GM23338 (cell line): ENCODE results near the gene SBF2. TPM values are rescaled to one million over a fixed set of nuclear protein-coding genes. Genes with fewer than 3 reads are reported as not detected.

ENCODE experiments used
- ATAC-seq: fragments of 200-7000 bp; cut with Tn5 transposase; 3 replicates; pipeline ENCODE4 v1.9.1; 2020
- DNase-seq: peaks from one replicate; pipeline ENCODE4 v3.0.0-alpha.2; 2015; ENCODE audit warnings: low spot score
- H2AFZ ChIP-seq: fragments of 200-600 bp; sonication (generic); 2 replicates; pipeline ENCODE4 v1.8.0; 2016; ENCODE audit warnings: antibody characterized with exemption, mild to moderate bottlenecking, moderate library complexity
- H3F3A ChIP-seq: fragments of 200-600 bp; sonication (generic); replicated peaks from 2 replicates; pipeline ENCODE4 v1.8.0; 2017; ENCODE audit warnings: antibody characterized with exemption, mixed run types, low read depth
- H3K27ac ChIP-seq: fragments of 200-600 bp; sonication (generic); 2 replicates; pipeline ENCODE4 v1.6.1; 2016; ENCODE audit warnings: low read depth
- H3K27me3 ChIP-seq: fragments of 200-600 bp; sonication (generic); 2 replicates; pipeline ENCODE4 v1.8.0; 2016; ENCODE audit warnings: mild to moderate bottlenecking, mixed run types, moderate library complexity; ENCODE audit not compliant: insufficient read depth
- H3K36me3 ChIP-seq: fragments of 200-600 bp; sonication (generic); 2 replicates; pipeline ENCODE4 v1.8.0; 2016; ENCODE audit warnings: mild to moderate bottlenecking; ENCODE audit not compliant: insufficient read depth
- H3K4me1 ChIP-seq: fragments of 200-600 bp; sonication (generic); 2 replicates; pipeline ENCODE4 v1.8.0; 2016; ENCODE audit warnings: mild to moderate bottlenecking, moderate library complexity; ENCODE audit not compliant: insufficient read depth
- H3K4me2 ChIP-seq: fragments of 200-600 bp; sonication (generic); 2 replicates; pipeline ENCODE4 v1.7.1; 2017; ENCODE audit warnings: mixed run types
- H3K4me3 ChIP-seq: fragments of 200-600 bp; sonication (generic); 2 replicates; pipeline ENCODE4 v1.6.1; 2016; ENCODE audit warnings: mixed run types
- H3K79me2 ChIP-seq: fragments of 200-600 bp; sonication (generic); replicated peaks from 2 replicates; pipeline ENCODE4 v1.8.0; 2017; ENCODE audit warnings: mild to moderate bottlenecking; ENCODE audit not compliant: insufficient read depth
- H3K9me2 ChIP-seq: fragments of 200-600 bp; sonication (generic); 2 replicates; pipeline ENCODE4 v1.8.0; 2017; ENCODE audit not compliant: insufficient read depth
- H4K20me1 ChIP-seq: fragments of 200-600 bp; sonication (generic); replicated peaks from 2 replicates; pipeline ENCODE4 v1.8.0; 2017; ENCODE audit warnings: mild to moderate bottlenecking; ENCODE audit not compliant: insufficient read depth
- H3K27ac Mint-ChIP-seq: 2 replicates; pipeline ENCODE4 v1.8.0; 2020; ENCODE audit warnings: inconsistent platforms, mild to moderate bottlenecking, moderate library complexity, mixed read lengths
- H3K27me3 Mint-ChIP-seq: 3 replicates; pipeline ENCODE4 v1.8.0; 2022; ENCODE audit warnings: low read depth, mild to moderate bottlenecking, moderate library complexity, mixed read lengths, inconsistent platforms; ENCODE audit not compliant: insufficient read depth, poor library complexity
- H3K36me3 Mint-ChIP-seq: 3 replicates; pipeline ENCODE4 v1.8.0; 2021; ENCODE audit warnings: low read depth, mild to moderate bottlenecking, inconsistent platforms, moderate library complexity, mixed read lengths
- H3K4me1 Mint-ChIP-seq: 3 replicates; pipeline ENCODE4 v1.8.0; 2020; ENCODE audit warnings: mild to moderate bottlenecking, inconsistent platforms, mixed read lengths
- H3K4me3 Mint-ChIP-seq: 3 replicates; pipeline ENCODE4 v1.8.0; 2021; ENCODE audit warnings: moderate library complexity, mild to moderate bottlenecking, inconsistent platforms, mixed read lengths
- H3K9me3 Mint-ChIP-seq: 3 replicates; pipeline ENCODE4 v1.8.0; 2020; ENCODE audit warnings: moderate library complexity, mild to moderate bottlenecking, inconsistent platforms, mixed read lengths
- CTCF ChIP-seq, 2 experiments: fragments of 200-600 bp in 1 of 2; sonication (generic) in 1 of 2; conservative IDR thresholded peaks; 2 replicates each; pipeline versions ENCODE4 v1.5.1 to v1.6.1; 2016 to 2017; ENCODE audit warnings: antibody characterized with exemption in 2 of 2, low read depth in 2 of 2, mild to moderate bottlenecking in 2 of 2, moderate library complexity in 1 of 2
- ETS1 ChIP-seq: IDR thresholded peaks from 2 replicates; pipeline ENCODE4 v1.6.1; 2016; ENCODE audit warnings: antibody characterized with exemption
- EZH2 ChIP-seq: fragments of 200-600 bp; sonication (generic); IDR thresholded peaks from one replicate; pipeline ENCODE4 v1.8.0; 2017; ENCODE audit warnings: antibody characterized with exemption, mild to moderate bottlenecking, low read depth; ENCODE audit not compliant: unreplicated experiment
- EZH2phosphoT487 ChIP-seq: fragments of 200-600 bp; sonication (generic); IDR thresholded peaks from one replicate; pipeline ENCODE4 v1.8.1; 2018; ENCODE audit warnings: antibody characterized with exemption; ENCODE audit not compliant: unreplicated experiment
- JUNB ChIP-seq: IDR thresholded peaks from one replicate; pipeline ENCODE4 v1.6.1; 2016; ENCODE audit warnings: antibody characterized with exemption; ENCODE audit not compliant: unreplicated experiment
- NANOG ChIP-seq: IDR thresholded peaks from 2 replicates; pipeline ENCODE4 v1.6.1; 2016; ENCODE audit warnings: antibody characterized with exemption, borderline replicate concordance
- POLR2AphosphoS5 ChIP-seq: IDR thresholded peaks from 2 replicates; pipeline ENCODE4 v1.6.1; 2016; ENCODE audit warnings: antibody characterized with exemption, low read depth
- REST ChIP-seq: IDR thresholded peaks from one replicate; pipeline ENCODE4 v1.6.1; 2018; ENCODE audit warnings: antibody characterized with exemption; ENCODE audit not compliant: unreplicated experiment
- STAT1 ChIP-seq: IDR thresholded peaks from one replicate; pipeline ENCODE4 v1.6.1; 2016; ENCODE audit warnings: antibody characterized with exemption; ENCODE audit not compliant: unreplicated experiment
- ZNF114 ChIP-seq: fragments of 250-450 bp; sonication (Bioruptor Pico); IDR thresholded peaks from 2 replicates; pipeline ENCODE4 v1.5.0; 2020; ENCODE audit warnings: mild to moderate bottlenecking, moderate library complexity
- ZNF331 ChIP-seq: fragments of 250-450 bp; sonication (Bioruptor Pico); IDR thresholded peaks from 2 replicates; pipeline ENCODE4 v1.5.0; 2020; ENCODE audit warnings: low read depth, mild to moderate bottlenecking, moderate library complexity
- ZNF462 ChIP-seq: fragments of 250-450 bp; sonication (Bioruptor Pico); IDR thresholded peaks from 2 replicates; pipeline ENCODE4 v1.5.0; 2020; ENCODE audit warnings: mild to moderate bottlenecking, moderate library complexity
- polyA plus RNA-seq: library from polyadenylated mRNA; unstranded; fragments of >200 nt; fragmentation: Nextera tagmentation; extraction: Ambion mirVana; gene quantifications from 2 replicates; pipeline ENCODE4 v1.2.1, GENCODE V29; 2016
- total RNA-seq: library from RNA; depleted of rRNA; stranded (reverse); fragments of >200 nt; shearing (Covaris generic); gene quantifications from 2 replicates; pipeline ENCODE4 v1.2.3, GENCODE V29; 2014

SBF2 gene
- total and polyA plus RNA-seq, 2 experiments from 2014 or later: 25.6 to 53.5 TPM

GRCh38 chr11:10017911-10018310 lies 276.1 kb downstream of the SBF2 start:
- H3F3A ChIP-seq: no peaks in the 10 kb centered on the region

More at GRCh38 chr11:10017911-10018310, 276.1 kb downstream of the SBF2 start:
- no peak for DNase-seq
- H3K4me2 ChIP-seq: no peak overlapping the region
- H3K36me3 Mint-ChIP-seq: peaks cover 5% of the 10 kb centered on the region; the same call in 2 of the 3 replicates
- peaks cover 29% of the 10 kb centered on the region for H3K4me1 Mint-ChIP-seq
- no peaks in the 10 kb centered on the region for H3K27me3 ChIP-seq
- H3K27me3 Mint-ChIP-seq: no peaks in the 10 kb centered on the region
- H3K4me3 ChIP-seq: no peak overlapping the region
- no peaks in the 10 kb centered on the region for H4K20me1 ChIP-seq
- no peak overlapping the region for H3K27ac ChIP-seq
- no peak overlapping the region for H2AFZ ChIP-seq
- H3K79me2 ChIP-seq: no peaks in the 10 kb centered on the region
- H3K9me2 ChIP-seq: no peaks in the 10 kb centered on the region
- no peak for ATAC-seq
- no peaks in the 10 kb centered on the region for H3K36me3 ChIP-seq
- no peak overlapping the region for H3K4me3 Mint-ChIP-seq
- peaks cover 5% of the 10 kb centered on the region; the same call in 2 of the 3 replicates for H3K9me3 Mint-ChIP-seq
- peaks cover 33% of the 10 kb centered on the region for H3K4me1 ChIP-seq
- H3K27ac Mint-ChIP-seq: no peak overlapping the region
- no peak for TF ChIP-seq REST
- TF ChIP-seq STAT1: no peak
- TF ChIP-seq POLR2AphosphoS5: no peak
- no peak for TF ChIP-seq JUNB
- TF ChIP-seq NANOG: no peak
- no peak for TF ChIP-seq EZH2phosphoT487
- TF ChIP-seq ZNF114: no peak
- no peak for TF ChIP-seq ETS1
- TF ChIP-seq ZNF462 (CRISPR knock-in tag): no peak
- no peak for TF ChIP-seq EZH2
- TF ChIP-seq CTCF (conservative IDR thresholded peaks at IDR 0.05; ENCODE audit: low read depth in 2 of 2): no peak
- no peak for TF ChIP-seq ZNF331 (CRISPR knock-in tag)
